Right atrium auricular region (tissue), 2 donors: Measurements from ENCODE around the gene EGLN1. TPM values are rescaled to one million over a fixed set of nuclear protein-coding genes. Genes with fewer than 3 reads are reported as not detected.

ENCODE experiments used
- DNase-seq: peaks from one replicate; pipeline ENCODE4 v3.0.0-alpha.2; 2019; ENCODE audit warnings: low spot score
- H3K27ac ChIP-seq, 2 donors: fragments of 200-600 bp; sonication (generic); 1 replicate in 1 of 2; 2 replicates in 1 of 2; pipeline ENCODE4 v1.5.1; 2016 to 2019
- H3K27me3 ChIP-seq, 2 donors: fragments of 200-600 bp; sonication (generic); one replicate each; pipeline versions ENCODE4 v1.5.1 to v1.6.0; 2017 to 2019
- H3K36me3 ChIP-seq: fragments of 200-600 bp; sonication (generic); one replicate; pipeline ENCODE4 v1.5.1; 2016
- H3K4me1 ChIP-seq, 2 donors: fragments of 200-600 bp; sonication (generic); one replicate each; pipeline versions ENCODE4 v1.5.1 to v1.6.0; 2017 to 2019
- H3K4me3 ChIP-seq, 2 donors: fragments of 200-600 bp; sonication (generic); 1 replicate in 1 of 2; 2 replicates in 1 of 2; pipeline ENCODE4 v1.5.1; 2017 to 2019; ENCODE audit warnings: mild to moderate bottlenecking in 1 of 2, moderate library complexity in 1 of 2
- H3K9me3 ChIP-seq, 2 donors: fragments of 200-600 bp; sonication (generic); one replicate each; pipeline ENCODE4 v1.5.1; 2019
- total RNA-seq, 2 donors: library from RNA; depleted of rRNA; stranded (reverse); fragments of >200 nt; gene quantifications; one replicate each; pipeline ENCODE4 v1.1.0, GENCODE V29; 2016
- TF ChIP-seq, protein P1 (sequence below), 2 donors: fragments of 200-600 bp; sonication (generic); IDR thresholded peaks; one replicate each; pipeline ENCODE4 v1.5.1; 2019; ENCODE audit warnings: antibody characterized with exemption in 2 of 2

EGLN1 gene
- total RNA-seq, 2 donors from 2014 or later: 57.9 to 76.7 TPM

DNA sequence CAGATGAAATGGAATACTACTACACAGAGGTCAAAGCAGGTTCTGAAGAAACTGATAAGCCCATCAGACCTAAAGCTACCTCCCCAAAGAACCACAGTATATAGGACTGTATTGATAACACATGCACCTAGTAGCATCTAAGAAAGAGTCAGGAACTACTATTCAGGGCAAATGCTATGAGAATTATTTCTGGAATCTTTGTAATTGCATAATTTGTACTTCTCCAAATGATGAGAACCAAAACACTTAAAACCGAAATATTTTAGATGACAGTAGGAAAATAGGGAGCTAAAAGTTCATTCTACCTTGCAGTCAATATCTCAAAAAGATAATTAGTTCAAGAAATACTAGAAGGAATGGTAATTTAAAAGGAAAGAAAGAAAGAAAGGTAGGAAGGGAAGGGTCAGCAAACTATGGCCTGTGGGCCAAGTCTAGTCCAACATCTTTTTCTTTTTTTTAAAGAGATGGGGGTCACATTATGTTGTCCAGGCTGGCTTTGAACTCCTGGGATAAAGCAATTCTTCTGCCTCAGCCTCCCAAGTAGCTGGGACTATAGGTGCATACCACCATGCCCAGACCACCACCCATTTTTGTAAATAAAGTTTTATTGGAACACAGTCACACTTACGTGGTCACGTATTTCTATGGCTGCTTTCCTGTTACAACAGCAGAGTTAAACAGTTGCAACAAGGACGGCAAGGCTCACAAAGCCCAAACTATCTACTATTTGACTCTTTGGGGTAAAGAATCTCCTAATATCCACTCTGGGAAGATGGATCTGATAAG is 24.0 kb downstream of the EGLN1 start:
- peaks cover 0 to 63% of the 10 kb centered on the region in 2 donors for H3K4me1 ChIP-seq
- H3K27me3 ChIP-seq: no peaks in the 10 kb centered on the region

DNA sequence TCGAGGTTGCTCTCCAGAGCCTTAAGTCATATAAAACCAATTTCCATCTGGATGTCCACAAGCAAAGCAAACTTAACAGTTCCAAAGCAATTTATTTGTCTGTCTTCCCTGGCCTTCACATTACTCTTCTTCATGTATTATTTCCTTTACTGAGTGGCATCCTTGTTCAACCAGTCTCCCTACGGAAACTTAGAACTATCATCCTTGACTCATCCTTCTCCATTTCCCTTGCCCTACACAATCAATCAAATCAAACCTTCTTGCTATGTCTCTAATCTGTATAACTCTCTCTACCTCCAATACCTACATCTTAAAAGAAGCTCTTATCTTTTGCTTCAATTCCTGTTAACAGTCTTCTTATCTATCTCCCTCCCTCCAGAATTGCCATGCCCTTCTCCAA is 25.4 kb downstream of the EGLN1 start:
- DNase-seq: no peak
- Histone ChIP-seq H3K27ac (peak overlapping the region; percentile 64 to 77), H3K9me3 (no peaks in the 10 kb centered on the region), H3K4me1 (peaks cover 0 to 68% of the 10 kb centered on the region in 2 donors), H3K36me3 (peaks cover 6% of the 10 kb centered on the region), H3K4me3 (no peak overlapping the region), H3K27me3 (no peaks in the 10 kb centered on the region)
- TF ChIP-seq, protein P1, sequence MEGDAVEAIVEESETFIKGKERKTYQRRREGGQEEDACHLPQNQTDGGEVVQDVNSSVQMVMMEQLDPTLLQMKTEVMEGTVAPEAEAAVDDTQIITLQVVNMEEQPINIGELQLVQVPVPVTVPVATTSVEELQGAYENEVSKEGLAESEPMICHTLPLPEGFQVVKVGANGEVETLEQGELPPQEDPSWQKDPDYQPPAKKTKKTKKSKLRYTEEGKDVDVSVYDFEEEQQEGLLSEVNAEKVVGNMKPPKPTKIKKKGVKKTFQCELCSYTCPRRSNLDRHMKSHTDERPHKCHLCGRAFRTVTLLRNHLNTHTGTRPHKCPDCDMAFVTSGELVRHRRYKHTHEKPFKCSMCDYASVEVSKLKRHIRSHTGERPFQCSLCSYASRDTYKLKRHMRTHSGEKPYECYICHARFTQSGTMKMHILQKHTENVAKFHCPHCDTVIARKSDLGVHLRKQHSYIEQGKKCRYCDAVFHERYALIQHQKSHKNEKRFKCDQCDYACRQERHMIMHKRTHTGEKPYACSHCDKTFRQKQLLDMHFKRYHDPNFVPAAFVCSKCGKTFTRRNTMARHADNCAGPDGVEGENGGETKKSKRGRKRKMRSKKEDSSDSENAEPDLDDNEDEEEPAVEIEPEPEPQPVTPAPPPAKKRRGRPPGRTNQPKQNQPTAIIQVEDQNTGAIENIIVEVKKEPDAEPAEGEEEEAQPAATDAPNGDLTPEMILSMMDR (IDR thresholded peaks at IDR 0.05): no peak

More for the DNA sequence above, 24.0 kb downstream of the EGLN1 start:
- no peak for DNase-seq
- TF ChIP-seq, protein P1 (IDR thresholded peaks at IDR 0.05): no peak
- no peaks in the 10 kb centered on the region for H3K9me3 ChIP-seq
- no peak overlapping the region for H3K27ac ChIP-seq
- H3K36me3 ChIP-seq: peaks cover 6% of the 10 kb centered on the region
- no peak overlapping the region for H3K4me3 ChIP-seq

DNA sequence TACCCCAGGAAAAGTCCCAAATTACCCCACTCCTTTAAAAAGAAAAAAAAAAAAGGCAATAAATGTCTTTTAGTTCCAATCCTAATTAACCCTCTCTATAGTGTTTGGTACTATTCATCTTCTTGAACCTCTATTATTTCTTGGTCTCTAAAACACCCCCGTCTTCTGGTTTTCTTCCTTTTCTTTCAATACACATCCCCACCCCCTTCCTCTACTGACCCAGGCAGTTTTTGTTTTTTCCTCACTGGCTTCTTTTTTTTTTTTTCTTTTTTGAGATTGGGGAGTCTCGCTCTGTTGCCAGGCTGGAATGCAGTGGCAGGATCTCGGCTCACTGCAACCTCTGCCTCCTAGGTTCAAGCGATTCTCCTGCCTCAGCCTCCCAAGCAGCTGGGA is 26.1 kb downstream of the EGLN1 start:
- H3K27ac ChIP-seq: peak overlapping the region; percentile 64 to 77
- TF ChIP-seq, protein P1 (IDR thresholded peaks at IDR 0.05): no peak
- peaks cover 6% of the 10 kb centered on the region for H3K36me3 ChIP-seq
- H3K9me3 ChIP-seq: no peaks in the 10 kb centered on the region
- peaks cover 0 to 68% of the 10 kb centered on the region in 2 donors for H3K4me1 ChIP-seq
- H3K27me3 ChIP-seq: no peaks in the 10 kb centered on the region
- DNase-seq: no peak
- H3K4me3 ChIP-seq: no peak overlapping the region

DNA sequence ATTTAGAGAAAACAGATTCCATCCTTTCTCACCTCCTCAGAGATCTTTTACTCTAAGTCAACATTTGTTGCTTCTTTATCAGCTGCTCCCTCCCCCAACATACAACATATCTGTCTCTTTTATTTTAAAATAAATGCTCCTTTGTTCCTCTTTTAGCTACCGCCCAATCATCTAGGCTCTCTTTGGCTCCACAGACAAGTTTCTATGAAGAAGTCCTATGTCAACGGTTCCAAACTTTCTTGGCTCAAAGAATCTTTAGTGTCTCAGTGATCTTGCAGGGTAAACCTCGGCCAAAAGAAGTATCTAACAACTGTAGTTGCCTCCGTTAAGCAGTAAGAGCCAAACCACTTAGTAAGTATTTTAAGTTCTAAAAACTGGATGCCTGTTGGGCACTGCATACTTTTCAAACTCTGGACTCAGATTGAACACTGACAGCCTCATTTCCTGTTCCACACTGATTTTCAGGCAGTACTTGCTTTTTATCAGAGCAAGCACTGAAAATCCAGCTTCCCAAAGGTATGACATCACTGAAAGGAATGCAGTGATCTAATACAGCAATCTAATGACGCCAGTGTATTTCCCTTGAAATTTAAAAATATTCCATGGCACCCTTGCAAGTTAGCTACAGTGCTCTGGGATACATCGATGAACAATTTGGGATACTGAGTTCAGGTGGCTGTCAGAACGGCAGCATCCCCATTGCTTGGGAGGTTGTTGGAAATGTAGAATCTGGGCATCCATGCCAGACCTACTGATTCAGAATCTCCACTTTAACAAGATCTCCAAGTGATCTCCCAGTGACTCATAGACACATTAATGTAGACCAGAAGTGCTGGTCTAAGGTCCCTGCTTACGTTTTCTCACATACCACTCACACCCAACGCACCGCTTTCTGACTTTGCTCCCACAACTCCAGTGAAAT is 26.8 kb downstream of the EGLN1 start:
- peak overlapping the region; percentile 64 to 77 for H3K27ac ChIP-seq
- no peak overlapping the region for H3K4me3 ChIP-seq
- H3K4me1 ChIP-seq: peaks cover 0 to 64% of the 10 kb centered on the region in 2 donors
- H3K27me3 ChIP-seq: no peaks in the 10 kb centered on the region
- no peaks in the 10 kb centered on the region for H3K9me3 ChIP-seq
- peak; percentile 63 for DNase-seq
- peaks cover 6% of the 10 kb centered on the region for H3K36me3 ChIP-seq
- TF ChIP-seq, protein P1 (IDR thresholded peaks at IDR 0.05): no peak

DNA sequence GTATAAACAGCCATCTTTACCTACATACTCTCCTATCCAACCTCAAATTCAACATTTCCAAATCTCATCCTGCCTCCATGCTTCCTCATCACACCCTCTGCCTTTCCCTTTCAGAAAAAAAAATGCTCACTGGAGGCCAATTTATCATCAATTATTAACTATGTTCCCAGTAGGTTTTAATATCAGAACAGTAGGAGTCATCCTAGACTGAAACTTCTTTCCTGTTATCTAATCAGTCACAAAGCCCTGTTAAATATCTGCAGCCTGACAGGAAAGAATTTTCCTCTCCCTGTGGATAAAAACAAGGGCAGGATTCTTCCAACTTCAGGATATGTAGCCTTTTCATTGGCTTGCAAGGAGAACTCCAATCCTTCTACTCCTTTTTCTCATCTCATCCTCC is 28.4 kb downstream of the EGLN1 start:
- Histone ChIP-seq H3K4me1 (peaks cover 0 to 54% of the 10 kb centered on the region in 2 donors), H3K27ac (peak overlapping the region; percentile 14 to 30), H3K27me3 (no peaks in the 10 kb centered on the region), H3K36me3 (peaks cover 6% of the 10 kb centered on the region), H3K4me3 (no peak overlapping the region), H3K9me3 (no peaks in the 10 kb centered on the region)
- no peak for DNase-seq
- TF ChIP-seq, protein P1 (IDR thresholded peaks at IDR 0.05): no peak
